WTC11 (cell line): Measurements from ENCODE around the gene RNF208.

ENCODE experiments used
- CREB1 ChIP-seq: sonication (generic); formaldehyde crosslinking; IDR thresholded peaks from 2 replicates; pipeline ENCODE4 v1.8.0; 2023; ENCODE audit warnings: mild to moderate bottlenecking, missing genetic modification reagents
- CTCF ChIP-seq: fragments of 200-600 bp; IDR thresholded peaks from 2 replicates; pipeline ENCODE4 v1.8.0; 2022; ENCODE audit warnings: antibody characterized with exemption
- PRDM15 ChIP-seq: sonication (generic); formaldehyde crosslinking; IDR thresholded peaks from 2 replicates; pipeline ENCODE4 v1.8.0; 2022; ENCODE audit warnings: missing genetic modification reagents
- ZBTB21 ChIP-seq: sonication (generic); formaldehyde crosslinking; IDR thresholded peaks from 2 replicates; pipeline ENCODE4 v1.8.1; 2023; ENCODE audit warnings: mild to moderate bottlenecking, missing genetic modification reagents, borderline replicate concordance

GRCh38 chr9:137178201-137178938, 43.7 kb downstream of the RNF208 start:
- TF ChIP-seq ZBTB21 (CRISPR knock-in tag) (no peak), PRDM15 (CRISPR knock-in tag) (no peak), CREB1 (no peak), CTCF (no peak)
